GM19193 (cell line): ENCODE results near the gene KIF3C.

ENCODE experiments used
- POLR2A ChIP-seq: IDR thresholded peaks from 4 replicates; pipeline ENCODE4 v1.6.1; 2011; ENCODE audit not compliant: insufficient read depth, insufficient read length; ENCODE audit errors: extremely low read depth

Gene KIF3C

GRCh38 chr2:26008095-26008494 is 25.8 kb upstream of the KIF3C start:
- TF ChIP-seq POLR2A: no peak

- TF ChIP-seq POLR2A: no peak
These were observed 20.5 kb upstream of the KIF3C start for GRCh38 chr2:26002632-26003310.

GRCh38 chr2:26001743-26002351 is 19.6 kb upstream of the KIF3C start:
- no peak for TF ChIP-seq POLR2A

GRCh38 chr2:26000561-26001082 is 18.3 kb upstream of the KIF3C start:
- no peak for TF ChIP-seq POLR2A

- TF ChIP-seq POLR2A: no peak
These were observed 14.5 kb upstream of the KIF3C start for GRCh38 chr2:25996844-25997243.

GRCh38 chr2:25994509-25994908 is 12.2 kb upstream of the KIF3C start:
- no peak for TF ChIP-seq POLR2A

GRCh38 chr2:25993049-25993448 is 10.8 kb upstream of the KIF3C start:
- no peak for TF ChIP-seq POLR2A

GRCh38 chr2:25992556-25992955 is 10.3 kb upstream of the KIF3C start:
- TF ChIP-seq POLR2A: no peak

GRCh38 chr2:25991965-25992364 is 9.7 kb upstream of the KIF3C start:
- TF ChIP-seq POLR2A: no peak

- TF ChIP-seq POLR2A: no peak
These were observed 6.9 kb upstream of the KIF3C start for GRCh38 chr2:25989154-25989553.

- no peak for TF ChIP-seq POLR2A
These were observed 5.8 kb upstream of the KIF3C start for GRCh38 chr2:25988134-25988533.

GRCh38 chr2:25983735-25984134 is 1.4 kb upstream of the KIF3C start:
- no peak for TF ChIP-seq POLR2A

- TF ChIP-seq POLR2A: no peak
These were observed 627 bp upstream of the KIF3C start for GRCh38 chr2:25982968-25983280.

GRCh38 chr2:25981596-25982272 is 563 bp downstream of the KIF3C start:
- peak; percentile 16 for TF ChIP-seq POLR2A

- no peak for TF ChIP-seq POLR2A
These were observed 1.3 kb downstream of the KIF3C start for GRCh38 chr2:25980951-25981350.
